Activated CD4-positive, alpha-beta T cell treated with anti-CD3 and anti-CD28 coated beads for 48 hours (primary cell): ENCODE measurements around the gene RNF145.
"Not testable (repeated sequence)": the region's sequence is repeated elsewhere in the genome, so short reads cannot be mapped to it uniquely, and the experiment has no call there.

Source experiments
- DNase-seq: peaks from one replicate; pipeline ENCODE4 v3.0.0-alpha.2; 2020

The RNF145 gene, protein sequence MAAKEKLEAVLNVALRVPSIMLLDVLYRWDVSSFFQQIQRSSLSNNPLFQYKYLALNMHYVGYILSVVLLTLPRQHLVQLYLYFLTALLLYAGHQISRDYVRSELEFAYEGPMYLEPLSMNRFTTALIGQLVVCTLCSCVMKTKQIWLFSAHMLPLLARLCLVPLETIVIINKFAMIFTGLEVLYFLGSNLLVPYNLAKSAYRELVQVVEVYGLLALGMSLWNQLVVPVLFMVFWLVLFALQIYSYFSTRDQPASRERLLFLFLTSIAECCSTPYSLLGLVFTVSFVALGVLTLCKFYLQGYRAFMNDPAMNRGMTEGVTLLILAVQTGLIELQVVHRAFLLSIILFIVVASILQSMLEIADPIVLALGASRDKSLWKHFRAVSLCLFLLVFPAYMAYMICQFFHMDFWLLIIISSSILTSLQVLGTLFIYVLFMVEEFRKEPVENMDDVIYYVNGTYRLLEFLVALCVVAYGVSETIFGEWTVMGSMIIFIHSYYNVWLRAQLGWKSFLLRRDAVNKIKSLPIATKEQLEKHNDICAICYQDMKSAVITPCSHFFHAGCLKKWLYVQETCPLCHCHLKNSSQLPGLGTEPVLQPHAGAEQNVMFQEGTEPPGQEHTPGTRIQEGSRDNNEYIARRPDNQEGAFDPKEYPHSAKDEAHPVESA

DNA sequence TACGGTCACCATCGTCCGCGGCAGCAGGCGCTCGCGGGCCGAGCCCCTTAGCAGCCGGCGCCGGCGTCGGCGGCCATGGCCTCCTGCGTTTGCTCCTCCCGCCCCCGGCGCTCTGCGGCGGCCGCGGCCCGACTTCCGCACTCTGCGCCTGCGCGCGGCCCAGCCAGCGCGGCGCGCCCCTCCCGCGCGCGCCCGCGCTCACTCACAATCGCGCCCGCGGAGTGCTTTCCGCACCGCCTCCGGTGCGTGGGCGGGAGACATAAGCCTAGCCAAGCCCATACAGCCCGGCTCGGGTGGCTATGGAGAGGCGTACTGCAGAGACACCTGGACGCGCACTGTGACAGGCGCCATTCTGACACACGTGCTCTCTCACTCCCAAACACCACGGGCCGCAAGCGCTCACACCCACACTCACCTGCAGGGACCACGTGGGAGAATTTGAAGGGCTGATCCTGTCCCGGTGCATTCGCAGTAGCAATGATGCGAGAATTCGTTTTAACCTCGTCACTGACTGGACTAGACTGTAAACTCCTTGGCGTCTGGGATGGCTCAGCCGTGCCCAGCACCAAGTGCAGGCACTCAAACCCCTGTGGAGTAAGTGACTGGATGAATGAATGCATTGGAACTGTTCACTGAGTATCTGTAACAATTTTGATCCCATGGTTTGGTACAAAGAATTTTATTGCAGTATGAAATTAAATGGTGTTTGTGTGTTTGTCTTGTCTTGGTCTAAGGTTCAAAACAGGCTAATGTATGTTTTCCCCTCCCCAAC lies at the start of gene RNF145:
Gene RNF145, minus strand, starts transcription at position 116 of the 772 bp plus-strand sequence. CDS start 5,936 bp downstream, outside the sequence.
- peak; percentile 95 for DNase-seq

DNA sequence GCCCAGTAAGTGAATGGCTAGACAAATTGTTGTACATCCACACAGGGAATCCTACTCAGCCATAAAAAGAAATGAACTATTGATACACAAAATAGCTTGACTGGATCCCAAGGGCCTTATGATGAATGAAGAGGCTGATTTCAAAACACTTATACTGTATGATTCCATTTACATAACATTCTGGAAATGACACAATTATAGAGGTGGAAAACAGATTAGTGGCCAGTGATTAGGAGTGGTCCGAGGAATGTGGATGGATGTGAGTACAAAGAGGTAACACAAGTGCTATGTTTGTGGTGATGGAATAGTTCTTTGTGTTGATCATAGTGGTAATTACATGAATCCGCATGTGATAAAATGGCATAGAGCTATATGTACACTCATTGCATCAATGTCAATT lies 49.0 kb upstream of the RNF145 start:
- DNase-seq, result no peak

DNA sequence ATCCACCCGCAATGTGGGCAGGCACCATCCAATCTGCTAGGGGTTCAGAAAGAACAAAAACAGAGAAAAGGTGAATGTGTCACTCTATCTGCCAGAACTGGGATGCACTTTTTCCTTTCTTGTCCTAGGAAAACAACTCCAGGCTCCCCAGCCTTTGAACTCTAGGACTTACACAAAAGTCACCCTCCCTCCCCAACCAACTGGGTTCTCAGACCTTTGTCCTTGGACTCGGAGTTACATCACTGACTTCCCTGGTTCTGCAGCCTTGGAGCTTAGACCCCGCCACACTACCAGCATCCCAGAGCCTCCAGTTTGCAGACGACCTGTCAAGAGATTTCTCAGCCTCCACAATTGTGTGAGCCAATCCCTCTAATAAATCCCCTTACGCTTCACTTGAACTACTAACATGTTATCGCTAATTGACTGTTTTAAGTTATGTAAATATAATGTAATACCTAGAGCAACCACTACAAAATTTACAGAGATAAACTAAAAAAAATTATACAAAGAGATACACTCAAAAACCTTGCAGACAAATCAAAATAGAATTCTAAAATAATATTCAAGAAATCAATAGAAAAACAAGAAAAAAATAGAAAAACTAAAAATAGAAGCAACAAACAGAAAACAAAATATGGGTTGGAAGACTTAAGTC lies 48.4 kb upstream of the RNF145 start:
- no peak for DNase-seq

DNA sequence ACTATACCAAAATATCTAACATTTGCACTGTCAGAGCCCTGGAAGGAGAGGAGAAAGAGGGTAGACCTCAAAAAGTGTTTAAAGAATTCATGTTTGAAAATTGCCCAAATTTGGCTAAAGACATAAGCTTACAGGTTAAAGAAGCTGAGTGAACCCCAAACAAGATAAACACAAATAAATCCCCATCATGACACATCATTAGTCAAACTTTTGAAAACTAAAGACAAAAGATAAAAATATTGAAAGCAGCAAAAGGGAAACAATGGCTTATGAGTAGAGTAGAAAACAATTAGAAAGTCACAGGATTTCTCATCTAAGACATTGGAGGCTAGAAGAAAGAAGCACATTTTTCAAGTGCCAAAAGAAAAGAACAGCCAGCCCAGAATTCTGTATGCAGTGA lies 47.7 kb upstream of the RNF145 start:
- no peak for DNase-seq

DNA sequence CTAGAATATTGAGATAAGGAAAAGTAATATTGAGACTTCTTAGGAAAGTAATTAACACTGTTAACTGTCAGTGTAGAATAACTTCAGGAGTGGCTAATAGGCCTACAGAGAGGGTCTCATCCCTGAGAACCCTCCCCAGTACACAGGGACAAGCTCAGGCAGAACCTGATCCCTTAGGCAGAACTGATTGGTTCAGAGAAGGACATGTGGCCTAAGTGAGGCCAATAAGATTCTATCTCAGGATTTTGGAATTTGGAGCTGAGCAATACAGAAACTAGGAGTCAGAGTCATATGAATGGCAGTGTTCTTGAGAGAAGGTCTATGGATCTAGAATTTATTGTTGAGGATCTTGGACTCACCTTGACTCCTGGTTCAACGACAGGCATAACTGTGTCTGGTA lies 42.8 kb upstream of the RNF145 start:
- DNase-seq, result no peak

DNA sequence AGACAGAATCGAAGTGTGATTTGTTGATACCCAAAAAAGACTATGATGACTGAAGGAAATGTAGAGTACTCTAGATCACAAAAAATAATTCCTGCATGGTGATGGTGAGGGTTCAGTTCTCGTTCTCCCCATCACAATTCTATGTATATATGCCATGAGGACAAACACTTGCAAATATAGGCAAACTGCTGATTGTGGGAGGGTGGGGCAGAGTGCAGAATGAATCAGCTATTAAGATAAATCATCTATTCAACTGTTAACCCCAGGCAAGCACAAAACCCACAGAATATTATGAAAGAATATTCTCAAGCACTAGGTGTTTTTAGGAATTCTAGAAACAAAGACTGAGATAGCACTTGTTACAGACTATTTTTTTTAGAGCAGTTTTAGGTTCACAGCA lies 39.8 kb upstream of the RNF145 start:
- DNase-seq, result no peak

DNA sequence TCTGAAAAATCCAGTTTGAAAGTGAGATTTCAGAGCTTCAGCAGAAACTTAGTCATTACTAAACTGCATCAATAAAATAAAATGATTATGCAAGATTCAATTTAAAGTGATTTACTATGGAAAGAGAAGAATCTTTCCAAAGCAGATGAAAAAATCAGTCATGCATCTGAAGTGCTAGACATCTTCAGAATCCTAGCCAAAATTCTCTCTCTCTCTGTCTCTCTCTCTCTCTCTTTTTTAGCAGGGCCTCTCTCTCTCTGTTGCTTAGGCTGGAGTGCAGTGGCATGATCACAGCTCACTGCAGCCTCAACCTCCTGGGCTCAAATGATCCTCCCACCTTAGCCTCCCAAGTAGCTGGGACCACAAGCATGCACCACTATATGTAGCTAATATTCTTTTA lies 35.5 kb upstream of the RNF145 start:
- no peak for DNase-seq

DNA sequence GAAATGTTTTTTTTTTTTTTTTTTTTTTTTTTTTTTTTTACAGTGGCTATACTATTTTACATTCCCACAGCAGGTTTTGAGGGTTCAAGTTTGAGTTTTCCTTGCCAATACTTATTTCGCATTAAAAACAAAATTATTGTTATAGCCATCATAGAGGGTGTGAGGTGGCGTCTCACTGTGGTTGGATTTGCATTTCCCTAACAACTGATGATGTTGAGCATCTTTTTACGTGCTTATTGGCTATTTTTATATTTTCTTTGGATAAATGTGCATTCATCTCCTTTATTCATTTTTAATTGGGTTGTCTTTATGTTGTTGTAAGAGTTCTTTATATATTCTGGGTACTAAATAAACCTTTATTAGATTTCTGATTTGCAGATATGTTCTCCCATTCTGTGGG lies 34.8 kb upstream of the RNF145 start:
- DNase-seq, result no peak

DNA sequence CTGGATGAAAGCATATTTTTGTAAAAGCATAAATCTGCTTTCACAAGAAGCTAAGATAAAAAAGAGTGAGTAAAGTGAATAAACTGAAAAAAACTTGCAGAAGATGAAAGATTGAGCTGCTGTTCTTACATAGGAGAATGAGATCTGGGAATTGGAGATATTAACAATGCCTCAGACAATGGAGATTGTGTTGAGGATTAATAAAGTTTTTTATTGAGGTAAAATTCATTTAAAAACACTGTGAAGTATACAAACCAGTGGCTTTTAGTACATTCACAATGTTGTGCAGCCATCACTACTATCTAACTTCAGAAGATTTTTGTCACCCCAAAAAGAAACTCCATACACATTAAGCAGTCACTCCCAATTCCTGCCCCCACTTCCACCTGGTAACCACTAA lies 34.0 kb upstream of the RNF145 start:
- no peak for DNase-seq

DNA sequence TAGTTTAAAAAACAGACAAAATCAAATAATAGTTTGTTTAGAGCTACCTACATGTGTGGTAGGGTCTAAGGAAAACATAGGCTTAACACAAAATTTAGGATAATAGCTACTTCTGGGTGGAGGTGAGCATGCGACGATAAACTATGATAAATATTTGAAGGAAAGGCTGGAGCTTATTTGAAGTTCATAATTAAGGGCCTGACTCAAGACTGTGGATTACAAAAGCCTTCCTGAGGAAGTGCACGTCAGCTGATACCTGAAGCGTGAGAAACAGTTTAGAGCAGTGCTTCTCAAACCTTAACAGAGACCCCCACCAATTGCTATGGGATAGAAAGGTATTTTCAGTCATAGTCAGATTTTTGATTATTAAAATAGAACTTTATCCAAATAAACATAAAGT lies 33.3 kb upstream of the RNF145 start:
- DNase-seq, result no peak

DNA sequence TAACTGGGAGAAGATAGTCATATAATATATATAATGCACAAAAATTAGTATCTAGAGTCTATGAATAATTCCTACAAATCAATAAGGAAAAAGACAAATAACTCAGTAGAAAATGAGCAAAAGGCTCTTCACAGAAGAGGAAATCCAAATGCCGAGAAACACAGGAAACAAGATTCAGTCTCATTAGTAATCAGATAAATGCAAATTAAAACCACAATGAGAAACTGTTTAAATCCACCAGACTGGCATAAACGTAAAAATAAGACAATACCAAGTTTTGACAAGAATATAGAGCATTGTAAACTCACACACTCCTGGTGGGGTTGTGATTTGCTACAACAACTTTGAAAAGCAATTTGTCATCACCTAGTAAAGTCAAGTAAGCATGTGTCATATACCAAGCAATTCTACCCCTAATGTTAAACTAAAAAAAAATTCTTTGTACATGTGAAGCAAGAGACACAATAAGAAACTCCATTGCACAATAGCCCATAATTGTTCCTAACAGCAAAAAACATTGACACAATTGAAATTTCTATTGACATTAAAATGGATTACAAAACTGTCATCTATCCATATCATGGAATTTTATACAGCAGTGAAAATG lies 32.7 kb upstream of the RNF145 start:
- DNase-seq, result no peak

DNA sequence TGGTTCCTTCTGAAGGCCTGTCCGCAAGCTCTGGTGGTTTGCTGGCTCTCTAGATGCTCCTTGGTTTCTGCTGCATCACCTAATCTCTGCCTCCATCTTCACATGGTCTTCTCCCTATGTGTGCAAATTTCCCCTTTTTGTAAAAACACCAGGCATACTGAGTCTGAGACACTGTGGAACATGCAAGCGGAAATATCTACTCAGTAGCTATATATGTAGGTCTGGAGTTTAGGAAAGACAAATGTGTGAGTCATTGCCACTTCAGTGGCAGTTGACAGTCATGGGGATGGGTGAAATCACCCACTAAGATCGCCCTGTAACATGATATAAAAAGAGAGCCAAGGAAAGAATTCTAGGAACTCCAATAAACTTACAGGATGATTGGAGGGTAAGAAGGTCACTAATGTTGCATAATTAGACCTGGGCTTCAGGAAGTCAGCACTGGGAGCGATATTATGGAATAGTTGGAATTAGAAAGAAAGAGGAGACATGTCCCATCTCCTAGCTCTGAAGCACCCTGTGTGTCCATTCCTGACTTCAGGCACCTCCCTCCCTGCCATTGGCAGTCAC lies 31.0 kb upstream of the RNF145 start:
- DNase-seq, result peak; percentile 24

DNA sequence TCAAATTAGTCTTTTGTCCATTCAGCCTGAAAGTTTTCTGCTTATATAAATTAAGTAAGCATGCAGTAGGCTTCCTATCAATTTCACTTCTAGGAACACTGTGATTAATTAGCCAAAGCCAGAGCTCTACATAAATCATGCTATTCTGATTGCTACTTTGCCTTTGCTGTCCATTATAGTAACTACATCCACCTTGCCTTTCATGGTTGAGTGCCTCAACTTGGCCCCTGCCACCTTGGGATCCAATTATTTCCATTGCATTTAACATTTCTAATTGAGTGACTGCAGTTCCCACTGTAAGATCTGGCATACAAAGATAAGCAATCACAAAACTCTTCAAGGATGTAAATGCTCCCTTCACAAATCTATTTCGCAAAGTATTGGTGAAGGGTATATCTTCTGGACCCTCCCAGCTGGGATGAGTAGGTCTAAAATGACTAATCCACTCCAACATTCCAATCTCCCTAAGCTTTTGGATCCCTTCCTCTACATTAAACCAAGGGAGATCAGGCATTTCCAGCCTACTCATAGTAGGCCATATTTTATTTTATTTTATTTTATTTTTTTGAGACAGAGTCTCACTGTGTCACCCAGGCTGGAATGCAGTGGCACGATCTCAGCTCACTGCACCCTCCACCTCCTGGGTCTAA lies 26.6 kb upstream of the RNF145 start:
- DNase-seq, result not testable (repeated sequence)

DNA sequence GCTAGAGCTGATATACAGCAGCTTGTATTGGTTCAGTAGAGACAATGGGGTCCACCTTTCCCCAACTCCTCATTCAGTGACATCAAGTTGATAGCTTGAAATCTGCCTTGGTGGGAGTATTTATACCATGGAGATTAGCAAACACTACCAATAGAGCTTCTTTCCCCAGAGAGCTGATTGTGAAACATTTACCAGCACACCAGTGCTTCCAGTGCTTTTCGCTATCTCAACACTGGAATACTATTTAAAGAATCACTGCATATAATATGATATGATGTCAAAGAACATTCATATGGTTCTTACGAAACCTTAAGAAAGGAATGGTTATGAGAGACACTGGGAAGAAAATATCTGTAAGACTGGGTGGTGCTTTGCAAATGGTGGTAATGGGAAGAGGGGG lies 21.8 kb upstream of the RNF145 start:
- no peak for DNase-seq

DNA sequence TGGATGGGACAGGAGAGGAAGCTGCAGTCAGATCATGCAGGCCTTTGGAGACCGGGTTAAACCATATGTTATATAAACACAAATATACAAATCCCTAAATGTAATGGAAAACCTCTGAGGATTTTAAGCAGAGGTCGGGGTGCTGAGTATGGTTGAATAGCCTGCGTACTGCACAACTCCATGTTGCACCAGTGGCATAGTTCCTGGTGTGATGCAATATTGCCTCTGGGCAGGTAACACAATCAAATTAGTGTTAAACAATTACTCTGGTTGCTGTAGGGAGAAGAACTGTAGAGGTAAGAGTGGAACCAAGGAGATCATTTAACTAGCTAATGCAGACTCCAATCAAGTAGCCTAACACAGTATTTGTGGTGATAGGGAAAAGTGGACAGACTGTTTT lies 21.3 kb upstream of the RNF145 start:
- DNase-seq, result no peak

DNA sequence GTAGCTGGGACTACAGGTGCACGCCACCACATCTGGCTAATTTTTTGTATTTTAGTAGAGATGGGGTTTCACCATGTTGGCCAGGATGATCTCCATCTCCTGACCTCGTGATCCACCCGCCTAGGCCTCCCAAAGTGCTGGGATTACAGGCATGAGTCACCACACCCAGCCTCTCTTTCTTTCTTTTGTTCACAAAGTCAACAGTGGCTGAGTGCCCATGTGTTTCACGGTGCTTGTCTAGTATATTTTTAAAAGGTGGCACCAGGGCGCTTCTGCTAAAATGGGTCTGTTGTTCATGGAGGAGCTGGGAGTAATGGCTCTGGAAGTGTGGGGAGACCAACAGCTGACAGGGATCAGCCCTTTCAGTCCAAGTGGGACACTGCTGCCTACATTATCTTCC lies 18.7 kb upstream of the RNF145 start:
- DNase-seq, result not testable (repeated sequence)

DNA sequence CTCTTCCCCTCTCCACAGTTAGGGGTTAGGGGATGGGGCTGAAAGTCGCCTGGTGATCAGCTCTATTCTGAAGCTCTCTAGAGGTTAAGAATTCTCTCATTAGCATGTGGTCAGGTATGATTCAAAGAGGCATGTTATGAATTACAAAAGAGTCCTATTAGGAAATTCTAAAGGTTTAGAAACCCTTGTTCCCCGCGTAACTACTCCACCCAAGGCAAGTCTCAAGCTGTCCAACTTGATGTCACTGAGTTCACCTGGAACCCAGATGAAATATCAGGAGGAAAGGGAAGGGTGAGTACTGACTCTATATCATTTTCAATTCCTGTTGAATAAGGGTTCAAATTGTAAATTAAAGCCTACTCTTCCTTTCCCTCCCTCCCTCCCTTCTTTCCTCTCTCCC lies 18.1 kb upstream of the RNF145 start:
- DNase-seq, result no peak

DNA sequence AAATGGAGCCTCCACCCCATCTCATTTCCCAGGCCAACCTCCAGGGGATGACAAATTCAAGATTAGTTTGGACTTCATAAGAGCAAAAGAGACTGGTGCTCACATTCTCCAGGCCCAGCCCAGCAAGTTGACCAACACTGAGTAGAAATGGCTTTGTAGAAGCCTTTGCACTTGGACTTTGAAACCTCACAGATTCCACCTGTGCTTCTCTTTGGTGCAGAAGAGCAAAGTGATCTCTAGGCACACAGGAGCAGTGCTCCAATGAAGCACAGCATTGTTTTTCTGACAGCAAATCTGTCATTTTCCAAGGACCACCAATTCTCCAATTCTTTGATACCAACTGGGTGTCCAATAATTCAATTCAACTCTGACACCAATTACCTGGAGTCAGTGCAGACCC lies 17.1 kb upstream of the RNF145 start:
- DNase-seq, result no peak

DNA sequence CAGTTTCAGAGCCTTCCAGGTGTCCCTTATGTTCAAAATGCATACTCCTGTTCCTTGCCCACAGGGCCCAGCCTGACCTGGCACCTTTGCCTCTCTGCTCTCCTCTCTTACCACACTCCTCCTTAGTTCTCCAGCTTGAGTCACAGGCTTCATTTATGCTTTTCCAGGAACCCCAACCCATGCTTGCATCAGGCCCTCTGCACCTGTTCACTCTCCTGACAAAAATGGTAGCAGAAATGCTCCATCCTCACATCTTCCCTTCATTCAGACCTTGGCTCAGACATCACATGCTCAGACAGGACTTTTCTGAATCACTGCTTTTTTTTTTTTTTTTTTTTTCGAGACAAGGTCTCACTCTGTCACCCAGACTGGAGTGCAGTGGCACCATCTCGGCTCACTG lies 15.1 kb upstream of the RNF145 start:
- DNase-seq, result no peak

DNA sequence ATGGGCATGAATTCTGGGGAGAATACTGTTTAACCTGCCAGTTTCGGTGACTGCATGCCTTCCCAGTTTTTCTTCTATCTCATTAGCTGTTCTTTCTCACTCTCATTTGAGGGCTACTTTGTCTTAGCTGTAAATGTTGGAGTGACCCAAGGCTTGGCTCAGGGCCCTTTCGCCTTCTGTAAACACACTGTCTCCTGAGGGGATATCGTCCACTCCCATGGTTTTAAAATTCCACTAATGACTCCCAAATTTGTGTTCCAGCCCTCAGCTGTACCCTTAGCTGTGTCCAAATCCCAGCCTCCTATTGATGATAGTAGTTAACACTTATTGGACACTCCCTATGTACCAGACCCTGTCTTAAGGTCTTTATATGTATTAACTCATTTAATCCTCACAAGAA lies 14.1 kb upstream of the RNF145 start:
- no peak for DNase-seq

DNA sequence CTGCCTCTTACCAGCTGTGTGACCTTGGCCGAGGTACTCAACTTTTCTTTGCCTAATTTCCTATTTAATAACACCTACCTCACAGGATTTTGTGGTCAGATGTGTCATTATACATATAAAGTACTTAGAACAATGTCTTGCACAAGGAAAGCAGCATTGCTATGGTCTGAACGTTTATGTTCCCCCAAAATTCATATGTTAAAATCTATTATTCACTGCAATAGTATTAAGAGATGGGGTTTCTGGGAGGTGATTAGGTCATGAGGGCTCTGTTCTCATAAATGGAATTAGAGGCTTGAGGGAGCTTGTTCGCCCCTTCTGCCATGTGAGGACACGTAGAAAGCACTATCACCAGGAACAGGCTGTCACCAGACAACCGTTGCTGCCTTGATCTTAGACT lies 10.9 kb upstream of the RNF145 start:
- no peak for DNase-seq

DNA sequence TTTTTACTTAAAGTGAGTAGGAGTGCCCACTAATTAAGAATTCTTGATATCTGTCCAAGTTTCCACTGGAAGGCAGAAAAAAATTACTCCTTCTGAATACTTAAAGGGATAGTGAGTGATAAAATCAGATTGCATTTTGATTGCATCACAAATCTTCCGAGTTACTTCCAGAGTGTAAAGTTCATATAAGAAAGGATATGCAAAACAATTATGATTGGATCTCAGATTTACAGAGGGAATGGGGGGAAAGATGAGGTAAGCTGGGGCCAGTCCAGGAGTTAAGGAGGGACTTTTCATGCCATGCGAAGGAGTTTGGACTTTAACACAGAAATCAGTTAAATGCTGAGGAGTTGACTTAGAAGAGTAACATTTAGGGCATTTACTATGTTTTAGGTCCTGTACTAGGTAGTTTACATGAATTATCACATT lies 9.3 kb upstream of the RNF145 start:
- no peak for DNase-seq
